ENCODE measurements around the gene TAS2R16. TPM values are rescaled to one million over a fixed set of nuclear protein-coding genes. Genes with fewer than 3 reads are reported as not detected.

Gene TAS2R16
- total RNA-seq, 1 experiment from 2014 or later: not detected

DNA sequence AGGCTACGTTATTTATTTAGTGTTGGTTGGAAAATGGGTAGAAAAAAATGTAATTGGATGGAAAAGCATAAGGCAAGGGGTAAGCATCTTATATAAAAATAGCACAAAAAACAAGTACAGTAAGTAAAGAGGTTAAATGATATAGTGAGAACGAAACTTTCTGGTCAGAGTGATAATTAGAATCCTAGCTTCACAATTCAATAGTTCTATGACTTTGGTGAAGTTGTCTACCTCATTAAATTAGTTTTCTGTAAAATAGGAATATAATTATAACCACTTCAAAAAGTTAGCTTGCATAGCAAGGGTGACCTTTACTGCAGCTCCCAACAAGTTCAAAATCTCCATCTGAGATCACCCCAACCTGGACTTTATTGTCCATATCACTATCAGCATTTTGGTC is 30.8 kb upstream of the TAS2R16 start:
- H3K9me3 Mint-ChIP-seq: no peaks in the 10 kb centered on the region
- no peak overlapping the region for H3K23ac ChIP-seq (ENCODE audit: insufficient read length, low read depth, low read length)
- H3K4me3 Mint-ChIP-seq: no peak overlapping the region
- no peak overlapping the region for H3K4ac ChIP-seq (ENCODE audit: low read depth, low read length)
- no peaks in the 10 kb centered on the region for H3K27me3 ChIP-seq (ENCODE audit: insufficient read depth, low read length)
- no peak overlapping the region for H3K27ac ChIP-seq (ENCODE audit: insufficient read length, low read depth, low read length)
- WGBS (ENCODE audit: extremely low coverage, insufficient read length, low lambda C conversion rate): 100% methylated on average over 1 of the region's 2 CpGs
- H2BK15ac ChIP-seq (ENCODE audit: low read depth, low read length): no peak overlapping the region
- no peak for DNase-seq
- TF ChIP-seq, protein P1, sequence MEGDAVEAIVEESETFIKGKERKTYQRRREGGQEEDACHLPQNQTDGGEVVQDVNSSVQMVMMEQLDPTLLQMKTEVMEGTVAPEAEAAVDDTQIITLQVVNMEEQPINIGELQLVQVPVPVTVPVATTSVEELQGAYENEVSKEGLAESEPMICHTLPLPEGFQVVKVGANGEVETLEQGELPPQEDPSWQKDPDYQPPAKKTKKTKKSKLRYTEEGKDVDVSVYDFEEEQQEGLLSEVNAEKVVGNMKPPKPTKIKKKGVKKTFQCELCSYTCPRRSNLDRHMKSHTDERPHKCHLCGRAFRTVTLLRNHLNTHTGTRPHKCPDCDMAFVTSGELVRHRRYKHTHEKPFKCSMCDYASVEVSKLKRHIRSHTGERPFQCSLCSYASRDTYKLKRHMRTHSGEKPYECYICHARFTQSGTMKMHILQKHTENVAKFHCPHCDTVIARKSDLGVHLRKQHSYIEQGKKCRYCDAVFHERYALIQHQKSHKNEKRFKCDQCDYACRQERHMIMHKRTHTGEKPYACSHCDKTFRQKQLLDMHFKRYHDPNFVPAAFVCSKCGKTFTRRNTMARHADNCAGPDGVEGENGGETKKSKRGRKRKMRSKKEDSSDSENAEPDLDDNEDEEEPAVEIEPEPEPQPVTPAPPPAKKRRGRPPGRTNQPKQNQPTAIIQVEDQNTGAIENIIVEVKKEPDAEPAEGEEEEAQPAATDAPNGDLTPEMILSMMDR (conservative IDR thresholded peaks at IDR 0.05): no peak
- H2AFZ ChIP-seq (ENCODE audit: low read length): no peak overlapping the region
- no peaks in the 10 kb centered on the region for H3K27me3 Mint-ChIP-seq (ENCODE audit: low read depth)
- H3K9me3 ChIP-seq (ENCODE audit: control insufficient read depth, low read depth, low read length): no peaks in the 10 kb centered on the region
- no peak overlapping the region for H3K56ac ChIP-seq (ENCODE audit: insufficient read length, low read depth, low read length)
- no peak overlapping the region for H4K91ac ChIP-seq (ENCODE audit: insufficient read length, low read depth, low read length)
- H3K27ac Mint-ChIP-seq: no peak overlapping the region
- no peaks in the 10 kb centered on the region for H3K36me3 Mint-ChIP-seq (ENCODE audit: insufficient read depth in 1 of 3, low read depth in 3 of 3)
- H4K8ac ChIP-seq (replicated peaks; ENCODE audit: insufficient read length, low read depth, low read length): no peak overlapping the region
- H2AK5ac ChIP-seq (ENCODE audit: insufficient read length, low read length): no peak overlapping the region
- no peak overlapping the region for H3K4me2 ChIP-seq (ENCODE audit: insufficient read depth, insufficient read length, low read length)
- no peaks in the 10 kb centered on the region for H4K20me1 ChIP-seq (ENCODE audit: control insufficient read depth, insufficient read depth, insufficient read length)
- H3K79me1 ChIP-seq (ENCODE audit: insufficient read depth, low read depth, low read length, poor library complexity, severe bottlenecking): no peaks in the 10 kb centered on the region
- no peak overlapping the region for H3T11ph ChIP-seq (ENCODE audit: low read length)
- H3K4me1 ChIP-seq (ENCODE audit: insufficient read depth, low read length): no peaks in the 10 kb centered on the region
- no peak overlapping the region for H4K5ac ChIP-seq (ENCODE audit: insufficient read length, low read depth, low read length)
- H3K4me1 Mint-ChIP-seq: no peaks in the 10 kb centered on the region; a peak in 1 of 4 replicates
- H3K9ac ChIP-seq (ENCODE audit: extremely low read depth, insufficient read length, low read length): no peak overlapping the region
- no peak overlapping the region for H3K18ac ChIP-seq (ENCODE audit: insufficient read length, low read depth, low read length)
- no peak overlapping the region for H2BK20ac ChIP-seq (ENCODE audit: low read depth, low read length, poor library complexity, severe bottlenecking)
- no peak overlapping the region for H2BK12ac ChIP-seq (ENCODE audit: insufficient read length, low read depth, low read length)
- H3K79me2 ChIP-seq (ENCODE audit: insufficient read depth, low read length): no peaks in the 10 kb centered on the region
- no peak overlapping the region for H3K14ac ChIP-seq (ENCODE audit: insufficient read depth, low read length)
- no peaks in the 10 kb centered on the region for H3K23me2 ChIP-seq (ENCODE audit: insufficient read length, low read depth, low read length, poor library complexity, severe bottlenecking)
- H2BK5ac ChIP-seq (ENCODE audit: insufficient read length, low read length): no peak overlapping the region
- no peak overlapping the region for H2BK120ac ChIP-seq (ENCODE audit: low read depth, low read length, poor library complexity, severe bottlenecking)
